HG03025 (cell line): ENCODE results near the gene IGFN1.

ENCODE experiments used
- ATAC-seq: cut with Tn5 transposase; IDR thresholded peaks from one replicate; pipeline ENCODE4 v1.9.1; 2021; ENCODE audit warnings: mild to moderate bottlenecking, moderate library complexity; ENCODE audit not compliant: unreplicated experiment, low FRiP score

IGFN1 gene

GRCh38 chr1:201215531-201216357, 25.1 kb downstream of the IGFN1 start:
- no peak for ATAC-seq

- ATAC-seq: no peak
Measured at GRCh38 chr1:201216395-201217085, 25.9 kb downstream of the IGFN1 start.

GRCh38 chr1:201217146-201217545, 26.5 kb downstream of the IGFN1 start:
- no peak for ATAC-seq

- no peak for ATAC-seq
Measured at GRCh38 chr1:201217851-201218250, 27.2 kb downstream of the IGFN1 start.

- no peak for ATAC-seq
Measured at GRCh38 chr1:201218409-201218808, 27.8 kb downstream of the IGFN1 start.

GRCh38 chr1:201219481-201220387, 29.1 kb downstream of the IGFN1 start:
- ATAC-seq: no peak

GRCh38 chr1:201220388-201220715, 29.7 kb downstream of the IGFN1 start:
- no peak for ATAC-seq

- no peak for ATAC-seq
Measured at GRCh38 chr1:201221201-201221846, 30.7 kb downstream of the IGFN1 start.

GRCh38 chr1:201222125-201222524, 31.5 kb downstream of the IGFN1 start:
- no peak for ATAC-seq

- no peak for ATAC-seq
Measured at GRCh38 chr1:201223852-201224665, 33.4 kb downstream of the IGFN1 start.

GRCh38 chr1:201224666-201225370, 34.2 kb downstream of the IGFN1 start:
- ATAC-seq: no peak

GRCh38 chr1:201226178-201226514, 35.5 kb downstream of the IGFN1 start:
- no peak for ATAC-seq

- no peak for ATAC-seq
Measured at GRCh38 chr1:201226859-201227488, 36.4 kb downstream of the IGFN1 start.

- ATAC-seq: no peak
Measured at GRCh38 chr1:201228011-201228983, 37.7 kb downstream of the IGFN1 start.

GRCh38 chr1:201229095-201229494, 38.5 kb downstream of the IGFN1 start:
- no peak for ATAC-seq

- no peak for ATAC-seq
Measured at GRCh38 chr1:201229771-201230635, 39.4 kb downstream of the IGFN1 start.

GRCh38 chr1:201230676-201231075, 40.1 kb downstream of the IGFN1 start:
- no peak for ATAC-seq
